Astrocyte (in vitro differentiated cells and primary cell): ENCODE measurements around the gene ASB2. TPM values are rescaled to one million over a fixed set of nuclear protein-coding genes. Genes with fewer than 3 reads are reported as not detected.
A peak's percentile ranks its signal among the peaks of the same experiment; 100 is the strongest.

Experiments used
- DNase-seq: peaks from one replicate; pipeline ENCODE4 v3.0.0-alpha.2; 2010; ENCODE audit warnings: low read depth
- FAIRE-seq: peaks from 2 replicates; lab custom pipeline; 2011; peaks lifted over from hg19 to GRCh38; lab: Jason Lieb, UNC
- H2AFZ ChIP-seq: 2 replicates; pipeline ENCODE4 v1.6.0; 2012; ENCODE audit warnings: low read depth, low read length, inconsistent platforms
- H3K27ac ChIP-seq: 2 replicates; pipeline ENCODE4 v1.5.1; 2011; ENCODE audit warnings: low read depth, low read length, inconsistent platforms
- H3K27me3 ChIP-seq: 2 replicates; pipeline ENCODE4 v1.6.0; 2011; ENCODE audit warnings: low read length, inconsistent platforms; ENCODE audit not compliant: insufficient read depth
- H3K36me3 ChIP-seq: 2 replicates; pipeline ENCODE4 v1.5.1; 2011; ENCODE audit warnings: low read length, inconsistent platforms; ENCODE audit not compliant: insufficient read depth
- H3K4me1 ChIP-seq: 2 replicates; pipeline ENCODE4 v1.5.1; 2011; ENCODE audit warnings: low read length, inconsistent platforms; ENCODE audit not compliant: insufficient read depth
- H3K4me2 ChIP-seq: 2 replicates; pipeline ENCODE4 v1.6.0; 2012; ENCODE audit warnings: low read length, inconsistent platforms
- H3K4me3 ChIP-seq: 2 replicates; pipeline ENCODE4 v1.5.1; 2011; ENCODE audit warnings: low read depth, mild to moderate bottlenecking, low read length, inconsistent platforms; ENCODE audit not compliant: insufficient read depth
- H3K79me2 ChIP-seq: 2 replicates; pipeline ENCODE4 v1.6.0; 2012; ENCODE audit warnings: mild to moderate bottlenecking, low read length, inconsistent platforms; ENCODE audit not compliant: insufficient read depth
- H3K9ac ChIP-seq: 2 replicates; pipeline ENCODE4 v1.6.0; 2012; ENCODE audit warnings: mild to moderate bottlenecking, low read length, inconsistent platforms
- H3K9me3 ChIP-seq: 2 replicates; pipeline ENCODE4 v1.5.1; 2012; ENCODE audit warnings: low read depth, mild to moderate bottlenecking, low read length, inconsistent platforms; ENCODE audit not compliant: insufficient read depth
- H4K20me1 ChIP-seq: 2 replicates; pipeline ENCODE4 v1.6.0; 2012; ENCODE audit warnings: low read length, inconsistent platforms; ENCODE audit not compliant: insufficient read depth
- H3K27ac Mint-ChIP-seq: one replicate; pipeline ENCODE4 v1.8.0; 2021; ENCODE audit warnings: mild to moderate bottlenecking, mixed read lengths; ENCODE audit not compliant: unreplicated experiment
- H3K27me3 Mint-ChIP-seq: one replicate; pipeline ENCODE4 v1.8.0; 2021; ENCODE audit warnings: low read depth, mixed read lengths; ENCODE audit not compliant: unreplicated experiment
- H3K36me3 Mint-ChIP-seq: one replicate; pipeline ENCODE4 v1.8.0; 2021; ENCODE audit warnings: low read depth, mixed read lengths; ENCODE audit not compliant: unreplicated experiment
- H3K4me1 Mint-ChIP-seq: one replicate; pipeline ENCODE4 v1.8.0; 2021; ENCODE audit warnings: low read depth, mixed read lengths; ENCODE audit not compliant: unreplicated experiment
- H3K4me3 Mint-ChIP-seq: one replicate; pipeline ENCODE4 v1.8.0; 2021; ENCODE audit warnings: mild to moderate bottlenecking, moderate library complexity, mixed read lengths; ENCODE audit not compliant: unreplicated experiment
- H3K9me3 Mint-ChIP-seq: one replicate; pipeline ENCODE4 v1.8.0; 2021; ENCODE audit warnings: mild to moderate bottlenecking, mixed read lengths; ENCODE audit not compliant: unreplicated experiment
- EZH2 ChIP-seq: IDR thresholded peaks from 2 replicates; pipeline ENCODE4 v1.6.1; 2012; ENCODE audit warnings: mild to moderate bottlenecking, low read length, inconsistent platforms; ENCODE audit not compliant: insufficient read depth
- total RNA-seq: library from RNA; stranded (reverse); gene quantifications from 2 replicates; pipeline ENCODE4 v1.2.1, GENCODE V29; 2021
- TF ChIP-seq, protein P1 (sequence below): IDR thresholded peaks from 2 replicates; pipeline ENCODE4 v1.5.1; 2011; ENCODE audit warnings: low read depth, mild to moderate bottlenecking, inconsistent platforms, low read length, moderate library complexity; ENCODE audit not compliant: insufficient read depth

Gene ASB2
- total RNA-seq, 1 donor from 2014 or later = 0.25 TPM

DNA sequence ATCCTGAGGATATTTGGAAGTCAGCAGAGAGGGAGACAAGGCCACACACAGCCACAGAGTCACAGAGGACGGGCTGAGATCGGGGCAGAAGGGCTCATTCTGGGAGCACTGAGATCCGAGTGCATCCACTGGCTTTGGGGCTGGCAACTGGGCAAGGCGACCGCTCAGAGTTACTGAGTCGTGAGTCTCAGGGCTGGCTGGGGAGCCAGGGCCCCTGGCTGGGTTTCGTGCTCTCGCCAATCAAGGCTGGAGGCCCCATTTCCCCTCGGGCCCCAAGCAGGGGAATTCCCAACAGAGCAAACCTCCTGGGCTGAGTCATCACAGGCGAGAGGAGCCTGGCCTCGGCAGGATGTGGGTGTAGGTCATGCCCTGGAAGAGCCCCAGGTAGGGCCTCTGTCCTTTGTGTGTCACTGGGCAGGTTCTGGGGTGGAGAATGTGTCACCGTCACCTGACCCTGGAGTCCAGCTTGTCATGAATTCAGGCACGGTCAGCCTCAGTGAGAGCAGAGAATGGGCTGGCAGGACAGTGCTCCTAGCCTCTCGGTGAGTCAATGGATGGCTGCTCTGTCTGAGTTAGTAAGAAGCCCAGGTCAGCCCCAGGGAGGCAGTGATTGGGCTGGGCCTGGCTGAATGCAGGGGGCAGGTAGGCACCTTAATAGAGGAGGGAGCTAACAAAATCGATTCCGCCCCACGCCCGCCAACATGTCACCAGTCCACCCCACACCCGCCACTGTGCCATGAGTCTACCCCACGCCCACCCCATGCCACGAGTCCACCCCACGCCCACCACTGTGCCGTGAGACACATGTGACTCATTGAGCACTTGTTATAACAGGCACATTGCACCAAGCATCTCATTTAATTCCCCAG, 16.9 kb downstream of the ASB2 start:
- Histone ChIP-seq H3K4me2 (peak overlapping the region; percentile 60), H3K36me3 (no peaks in the 10 kb centered on the region), H2AFZ (no peak overlapping the region), H3K27ac (peak overlapping the region; percentile 71), H3K4me3 (no peak overlapping the region), H4K20me1 (no peaks in the 10 kb centered on the region), H3K79me2 (no peaks in the 10 kb centered on the region), H3K27me3 (no peaks in the 10 kb centered on the region), H3K4me1 (peaks cover 30% of the 10 kb centered on the region), H3K9me3 (no peaks in the 10 kb centered on the region), H3K9ac (peak overlapping the region; percentile 56)
- DNase-seq = peak; percentile 86
- Mint-ChIP-seq H3K9me3 (no peaks in the 10 kb centered on the region), H3K4me3 (peak overlapping the region; percentile 71), H3K36me3 (peaks cover 6% of the 10 kb centered on the region), H3K4me1 (peaks cover 36% of the 10 kb centered on the region), H3K27ac (peak overlapping the region; percentile 91), H3K27me3 (peaks cover 30% of the 10 kb centered on the region)
- no peak for FAIRE-seq
- TF ChIP-seq, protein P1, sequence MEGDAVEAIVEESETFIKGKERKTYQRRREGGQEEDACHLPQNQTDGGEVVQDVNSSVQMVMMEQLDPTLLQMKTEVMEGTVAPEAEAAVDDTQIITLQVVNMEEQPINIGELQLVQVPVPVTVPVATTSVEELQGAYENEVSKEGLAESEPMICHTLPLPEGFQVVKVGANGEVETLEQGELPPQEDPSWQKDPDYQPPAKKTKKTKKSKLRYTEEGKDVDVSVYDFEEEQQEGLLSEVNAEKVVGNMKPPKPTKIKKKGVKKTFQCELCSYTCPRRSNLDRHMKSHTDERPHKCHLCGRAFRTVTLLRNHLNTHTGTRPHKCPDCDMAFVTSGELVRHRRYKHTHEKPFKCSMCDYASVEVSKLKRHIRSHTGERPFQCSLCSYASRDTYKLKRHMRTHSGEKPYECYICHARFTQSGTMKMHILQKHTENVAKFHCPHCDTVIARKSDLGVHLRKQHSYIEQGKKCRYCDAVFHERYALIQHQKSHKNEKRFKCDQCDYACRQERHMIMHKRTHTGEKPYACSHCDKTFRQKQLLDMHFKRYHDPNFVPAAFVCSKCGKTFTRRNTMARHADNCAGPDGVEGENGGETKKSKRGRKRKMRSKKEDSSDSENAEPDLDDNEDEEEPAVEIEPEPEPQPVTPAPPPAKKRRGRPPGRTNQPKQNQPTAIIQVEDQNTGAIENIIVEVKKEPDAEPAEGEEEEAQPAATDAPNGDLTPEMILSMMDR = no peak
- no peak for TF ChIP-seq EZH2

DNA sequence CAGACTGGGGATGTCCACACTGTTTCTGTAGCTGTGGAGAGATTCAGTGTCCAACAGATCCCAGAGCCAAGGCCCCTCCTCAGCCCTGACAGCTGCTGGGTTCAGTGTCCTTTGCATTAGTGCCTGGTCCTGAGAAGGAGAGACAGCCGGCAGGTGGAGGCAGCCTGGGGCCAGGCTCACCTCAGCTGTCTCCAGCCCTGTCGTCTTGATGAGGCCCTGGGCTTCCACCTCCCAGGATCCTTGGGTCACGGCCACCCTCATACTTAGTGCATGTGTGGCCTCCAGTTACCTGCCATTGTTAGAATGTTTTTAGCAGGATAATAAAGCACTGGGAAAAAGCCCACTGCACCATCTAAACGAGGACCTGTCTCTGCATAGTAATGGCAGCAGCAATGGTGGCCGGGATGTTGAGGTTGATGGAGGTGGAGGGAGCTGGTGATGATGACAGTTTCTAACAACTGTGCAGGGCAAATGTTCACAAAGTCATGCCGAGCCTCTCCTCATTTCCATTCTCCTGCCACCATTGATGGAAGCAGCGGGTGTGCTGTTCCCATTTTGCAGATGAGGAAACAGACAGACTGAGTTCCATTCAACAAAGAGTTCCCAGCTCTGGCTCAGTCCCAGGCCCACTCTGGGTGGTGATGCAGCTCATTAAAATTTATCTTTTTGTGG, 17.7 kb downstream of the ASB2 start:
- H3K4me3 Mint-ChIP-seq = peak overlapping the region; percentile 71
- no peak for FAIRE-seq
- DNase-seq = no peak
- H3K4me2 ChIP-seq = peak overlapping the region; percentile 60
- H2AFZ ChIP-seq = no peak overlapping the region
- H3K9ac ChIP-seq = peak overlapping the region; percentile 56
- no peaks in the 10 kb centered on the region for H3K9me3 ChIP-seq
- H3K36me3 Mint-ChIP-seq = peaks cover 5% of the 10 kb centered on the region
- peaks cover 30% of the 10 kb centered on the region for H3K4me1 ChIP-seq
- H3K27me3 Mint-ChIP-seq = peaks cover 34% of the 10 kb centered on the region
- no peak for TF ChIP-seq EZH2
- TF ChIP-seq, protein P1 = no peak
- no peaks in the 10 kb centered on the region for H3K79me2 ChIP-seq
- peaks cover 35% of the 10 kb centered on the region for H3K4me1 Mint-ChIP-seq
- no peaks in the 10 kb centered on the region for H3K27me3 ChIP-seq
- H3K27ac ChIP-seq = peak overlapping the region; percentile 71
- no peaks in the 10 kb centered on the region for H4K20me1 ChIP-seq
- H3K27ac Mint-ChIP-seq = peak overlapping the region; percentile 91
- H3K9me3 Mint-ChIP-seq = no peaks in the 10 kb centered on the region
- no peak overlapping the region for H3K4me3 ChIP-seq
- no peaks in the 10 kb centered on the region for H3K36me3 ChIP-seq
